Measurements from ENCODE around the gene CELF5. TPM values are rescaled to one million over a fixed set of nuclear protein-coding genes. Genes with fewer than 3 reads are reported as not detected.
A peak's percentile ranks its signal among the peaks of the same experiment; 100 is the strongest.

CELF5 gene
- total and polyA plus RNA-seq, 9 of the 15 experiments (the other 6 are each of a cell fraction or from before 2014, with no cell fraction given): 0.01 to 0.56 (median 0.22) TPM

DNA sequence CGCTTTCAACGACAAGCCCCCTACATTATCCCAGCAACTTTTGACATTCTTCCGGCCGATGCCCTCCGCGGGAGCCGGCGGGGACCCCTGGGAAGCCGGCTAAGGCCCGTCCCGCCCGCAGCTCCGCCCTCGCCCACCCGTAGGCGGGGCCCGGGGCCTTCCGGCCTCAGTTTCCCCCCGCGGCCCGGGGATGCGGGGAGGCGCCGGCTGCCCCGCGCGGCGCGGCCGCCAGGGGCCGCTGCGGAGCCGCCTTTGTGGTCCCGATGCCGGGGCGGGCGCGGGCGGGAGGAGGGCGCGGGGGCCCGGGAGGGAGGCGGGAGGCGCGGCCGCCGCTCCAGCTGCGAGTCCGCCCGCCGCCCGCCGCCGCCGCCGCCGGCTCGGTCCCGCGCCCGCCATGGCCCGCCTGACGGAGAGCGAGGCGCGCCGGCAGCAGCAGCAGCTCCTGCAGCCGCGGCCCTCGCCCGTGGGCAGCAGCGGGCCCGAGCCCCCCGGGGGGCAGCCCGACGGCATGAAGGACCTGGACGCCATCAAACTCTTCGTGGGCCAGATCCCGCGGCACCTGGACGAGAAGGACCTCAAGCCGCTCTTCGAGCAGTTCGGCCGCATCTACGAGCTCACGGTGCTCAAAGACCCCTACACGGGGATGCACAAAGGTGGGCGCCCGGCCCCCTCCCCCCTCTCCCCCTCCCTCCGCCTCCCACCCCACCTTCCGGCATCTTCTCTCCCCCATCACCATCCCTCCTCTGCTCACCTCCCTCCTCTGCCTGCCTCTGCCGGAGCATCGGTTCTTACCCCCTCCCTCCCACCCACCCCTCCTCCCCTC lies at the start of gene CELF5 (continued):
- TF ChIP-seq, protein P1, sequence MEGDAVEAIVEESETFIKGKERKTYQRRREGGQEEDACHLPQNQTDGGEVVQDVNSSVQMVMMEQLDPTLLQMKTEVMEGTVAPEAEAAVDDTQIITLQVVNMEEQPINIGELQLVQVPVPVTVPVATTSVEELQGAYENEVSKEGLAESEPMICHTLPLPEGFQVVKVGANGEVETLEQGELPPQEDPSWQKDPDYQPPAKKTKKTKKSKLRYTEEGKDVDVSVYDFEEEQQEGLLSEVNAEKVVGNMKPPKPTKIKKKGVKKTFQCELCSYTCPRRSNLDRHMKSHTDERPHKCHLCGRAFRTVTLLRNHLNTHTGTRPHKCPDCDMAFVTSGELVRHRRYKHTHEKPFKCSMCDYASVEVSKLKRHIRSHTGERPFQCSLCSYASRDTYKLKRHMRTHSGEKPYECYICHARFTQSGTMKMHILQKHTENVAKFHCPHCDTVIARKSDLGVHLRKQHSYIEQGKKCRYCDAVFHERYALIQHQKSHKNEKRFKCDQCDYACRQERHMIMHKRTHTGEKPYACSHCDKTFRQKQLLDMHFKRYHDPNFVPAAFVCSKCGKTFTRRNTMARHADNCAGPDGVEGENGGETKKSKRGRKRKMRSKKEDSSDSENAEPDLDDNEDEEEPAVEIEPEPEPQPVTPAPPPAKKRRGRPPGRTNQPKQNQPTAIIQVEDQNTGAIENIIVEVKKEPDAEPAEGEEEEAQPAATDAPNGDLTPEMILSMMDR (IDR thresholded peaks at IDR 0.05 in 2 of 3, conservative IDR thresholded peaks at IDR 0.05 in 1 of 3; ENCODE audit: insufficient read depth in 2 of 3, low read depth in 1 of 3, low read length in 3 of 3): peak in 2 of 3 experiments; percentile 57 to 66; a peak in 3 of 6 replicates
- TF ChIP-seq ARNT (IDR thresholded peaks at IDR 0.05): no peak
- TF ChIP-seq SRSF1 (IDR thresholded peaks at IDR 0.05; ENCODE audit: low read depth, low read length): no peak
- TF ChIP-seq, protein P2, sequence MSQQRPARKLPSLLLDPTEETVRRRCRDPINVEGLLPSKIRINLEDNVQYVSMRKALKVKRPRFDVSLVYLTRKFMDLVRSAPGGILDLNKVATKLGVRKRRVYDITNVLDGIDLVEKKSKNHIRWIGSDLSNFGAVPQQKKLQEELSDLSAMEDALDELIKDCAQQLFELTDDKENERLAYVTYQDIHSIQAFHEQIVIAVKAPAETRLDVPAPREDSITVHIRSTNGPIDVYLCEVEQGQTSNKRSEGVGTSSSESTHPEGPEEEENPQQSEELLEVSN (IDR thresholded peaks at IDR 0.05; ENCODE audit: borderline replicate concordance in 1 of 2, extremely low read depth in 1 of 2, insufficient read depth in 1 of 2, insufficient read length in 1 of 2, low read depth in 1 of 2, low read length in 1 of 2, poor library complexity in 1 of 2, severe bottlenecking in 1 of 2): peak in 1 of 2 experiments; percentile 56
- TF ChIP-seq SAFB (IDR thresholded peaks at IDR 0.05; ENCODE audit: borderline replicate concordance, low read depth, low read length): no peak
- peak; percentile 42 for TF ChIP-seq PCBP1 (IDR thresholded peaks at IDR 0.05; ENCODE audit: low read depth, low read length, poor library complexity, severe bottlenecking)
- TF ChIP-seq FOXO4 (CRISPR knock-in tag; IDR thresholded peaks at IDR 0.05): no peak
- TF ChIP-seq CEBPB (tag; IDR thresholded peaks at IDR 0.05): no peak
- TF ChIP-seq MNT (conservative IDR thresholded peaks at IDR 0.05): no peak
- TF ChIP-seq HNRNPK (IDR thresholded peaks at IDR 0.05; ENCODE audit: low read depth, low read length, poor library complexity, severe bottlenecking): no peak
- TF ChIP-seq ZNF551 (CRISPR knock-in tag; IDR thresholded peaks at IDR 0.05): no peak
- 0 out of 2 replicates have a peak, but pooled peaks have one; percentile 10 for TF ChIP-seq POLR2G (IDR thresholded peaks at IDR 0.05; ENCODE audit: low read depth, low read length)
- no peak for TF ChIP-seq ZNF212 (CRISPR knock-in tag; IDR thresholded peaks at IDR 0.05)
- TF ChIP-seq, protein P3, sequence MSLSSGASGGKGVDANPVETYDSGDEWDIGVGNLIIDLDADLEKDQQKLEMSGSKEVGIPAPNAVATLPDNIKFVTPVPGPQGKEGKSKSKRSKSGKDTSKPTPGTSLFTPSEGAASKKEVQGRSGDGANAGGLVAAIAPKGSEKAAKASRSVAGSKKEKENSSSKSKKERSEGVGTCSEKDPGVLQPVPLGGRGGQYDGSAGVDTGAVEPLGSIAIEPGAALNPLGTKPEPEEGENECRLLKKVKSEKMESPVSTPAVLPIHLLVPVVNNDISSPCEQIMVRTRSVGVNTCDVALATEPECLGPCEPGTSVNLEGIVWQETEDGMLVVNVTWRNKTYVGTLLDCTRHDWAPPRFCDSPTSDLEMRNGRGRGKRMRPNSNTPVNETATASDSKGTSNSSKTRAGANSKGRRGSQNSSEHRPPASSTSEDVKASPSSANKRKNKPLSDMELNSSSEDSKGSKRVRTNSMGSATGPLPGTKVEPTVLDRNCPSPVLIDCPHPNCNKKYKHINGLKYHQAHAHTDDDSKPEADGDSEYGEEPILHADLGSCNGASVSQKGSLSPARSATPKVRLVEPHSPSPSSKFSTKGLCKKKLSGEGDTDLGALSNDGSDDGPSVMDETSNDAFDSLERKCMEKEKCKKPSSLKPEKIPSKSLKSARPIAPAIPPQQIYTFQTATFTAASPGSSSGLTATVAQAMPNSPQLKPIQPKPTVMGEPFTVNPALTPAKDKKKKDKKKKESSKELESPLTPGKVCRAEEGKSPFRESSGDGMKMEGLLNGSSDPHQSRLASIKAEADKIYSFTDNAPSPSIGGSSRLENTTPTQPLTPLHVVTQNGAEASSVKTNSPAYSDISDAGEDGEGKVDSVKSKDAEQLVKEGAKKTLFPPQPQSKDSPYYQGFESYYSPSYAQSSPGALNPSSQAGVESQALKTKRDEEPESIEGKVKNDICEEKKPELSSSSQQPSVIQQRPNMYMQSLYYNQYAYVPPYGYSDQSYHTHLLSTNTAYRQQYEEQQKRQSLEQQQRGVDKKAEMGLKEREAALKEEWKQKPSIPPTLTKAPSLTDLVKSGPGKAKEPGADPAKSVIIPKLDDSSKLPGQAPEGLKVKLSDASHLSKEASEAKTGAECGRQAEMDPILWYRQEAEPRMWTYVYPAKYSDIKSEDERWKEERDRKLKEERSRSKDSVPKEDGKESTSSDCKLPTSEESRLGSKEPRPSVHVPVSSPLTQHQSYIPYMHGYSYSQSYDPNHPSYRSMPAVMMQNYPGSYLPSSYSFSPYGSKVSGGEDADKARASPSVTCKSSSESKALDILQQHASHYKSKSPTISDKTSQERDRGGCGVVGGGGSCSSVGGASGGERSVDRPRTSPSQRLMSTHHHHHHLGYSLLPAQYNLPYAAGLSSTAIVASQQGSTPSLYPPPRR (CRISPR knock-in tag; IDR thresholded peaks at IDR 0.05; ENCODE audit: borderline replicate concordance): no peak

All from K562 (cell line).